Epithelial cell of prostate (primary cell): Measurements from ENCODE around the gene PGM3.

ENCODE experiments used
- DNase-seq: peaks from one replicate; pipeline ENCODE4 v3.0.0-alpha.2; 2011; ENCODE audit warnings: low read depth, low spot score
- H3K27ac ChIP-seq: fragments of 450-650 bp; 2 replicates; pipeline ENCODE4 v1.5.1; 2017; ENCODE audit warnings: mild to moderate bottlenecking

Gene PGM3

GRCh38 chr6:83126223-83126622 lies 66.8 kb downstream of the PGM3 start:
- no peak for DNase-seq
- no peak overlapping the region for H3K27ac ChIP-seq

DNA sequence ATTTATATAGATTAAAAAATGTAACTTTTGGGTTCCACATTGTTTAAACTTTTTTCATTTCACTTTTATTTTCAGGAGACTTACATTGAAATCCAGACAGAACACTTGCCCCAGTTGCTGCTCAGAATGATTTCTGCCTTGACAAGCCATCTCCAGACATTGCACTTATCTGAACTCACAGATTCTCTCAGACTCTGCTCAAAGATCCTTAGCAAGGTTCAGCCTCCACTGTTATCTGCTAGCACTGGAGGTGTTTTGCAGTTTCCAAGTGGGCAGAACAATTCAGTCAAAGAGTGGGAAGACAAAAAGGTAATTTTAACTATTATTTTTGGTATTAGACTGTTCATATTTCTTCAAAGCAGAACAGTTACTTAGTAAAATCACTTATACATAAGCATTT lies 67.6 kb downstream of the PGM3 start:
- DNase-seq, result no peak
- no peak overlapping the region for H3K27ac ChIP-seq

- no peak overlapping the region for H3K27ac ChIP-seq
- no peak for DNase-seq
Observed at GRCh38 chr6:83124553-83124952, 68.5 kb downstream of the PGM3 start.

DNA sequence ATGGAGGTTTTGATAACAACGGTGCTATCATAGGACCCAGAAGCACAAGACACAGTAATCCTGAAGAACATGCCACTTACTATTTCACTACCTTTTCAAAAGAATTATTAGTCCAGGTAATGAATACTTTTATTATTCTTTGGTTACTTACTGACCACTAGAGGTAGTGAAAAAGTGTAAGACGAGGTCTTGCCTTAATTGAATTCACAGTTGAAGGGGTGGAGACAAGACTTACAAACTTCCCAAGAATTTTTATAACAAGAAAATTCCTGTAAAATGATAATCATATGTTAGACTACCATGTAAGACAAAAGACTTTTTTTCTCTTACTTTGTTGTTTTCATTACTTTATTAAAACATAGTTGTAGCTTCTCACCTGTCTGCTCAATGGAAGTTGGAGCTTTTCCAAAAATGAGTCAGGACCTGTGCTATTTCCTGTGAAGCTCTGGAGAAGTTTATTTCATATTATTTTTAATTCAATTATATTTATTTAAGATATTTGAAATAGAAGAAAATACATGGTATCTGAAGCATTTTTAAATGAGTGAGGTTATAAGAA lies 73.2 kb downstream of the PGM3 start:
- peak overlapping the region; percentile 31 for H3K27ac ChIP-seq
- DNase-seq, result no peak

- H3K27ac ChIP-seq, result no peak overlapping the region
- no peak for DNase-seq
Observed at GRCh38 chr6:83117802-83118201, 75.3 kb downstream of the PGM3 start.
